Spleen (tissue), 11 donors: ENCODE results near the gene NRG3. TPM values are rescaled to one million over a fixed set of nuclear protein-coding genes. Genes with fewer than 3 reads are reported as not detected.

Source experiments
- DNase-seq: peaks from one replicate; pipeline ENCODE4 v3.0.0-alpha.2; 2020
- H3K27ac ChIP-seq, 8 donors: fragments of 200-600 bp; sonication (generic) in 7 of 8; 1 replicate in 4 of 8; 2 replicates in 4 of 8; pipeline versions ENCODE4 v1.5.0 to v1.8.0; 2016 to 2021; ENCODE audit warnings: inconsistent platforms in 4 of 8, mild to moderate bottlenecking in 4 of 8, moderate library complexity in 1 of 8
- H3K27me3 ChIP-seq, 7 donors: fragments of 200-600 bp; sonication (generic) in 6 of 7; replicated peaks in 1 of 7; 1 replicate in 4 of 7; 2 replicates in 3 of 7; pipeline versions ENCODE4 v1.5.0 to v1.8.0; 2016 to 2021; ENCODE audit warnings: inconsistent platforms in 3 of 7, mild to moderate bottlenecking in 1 of 7
- H3K36me3 ChIP-seq, 6 donors: fragments of 200-600 bp; sonication (generic) in 5 of 6; 1 replicate in 4 of 6; 2 replicates in 2 of 6; pipeline versions ENCODE4 v1.5.0 to v1.8.0; 2016 to 2021; ENCODE audit warnings: inconsistent platforms in 2 of 6
- H3K4me1 ChIP-seq, 6 donors: fragments of 200-600 bp; sonication (generic) in 5 of 6; 1 replicate in 3 of 6; 2 replicates in 3 of 6; pipeline versions ENCODE4 v1.5.0 to v1.8.0; 2016 to 2021; ENCODE audit warnings: inconsistent platforms in 3 of 6
- H3K4me3 ChIP-seq, 8 donors: fragments of 200-600 bp; sonication (generic) in 7 of 8; 1 replicate in 4 of 8; 2 replicates in 4 of 8; pipeline versions ENCODE4 v1.5.0 to v1.8.0; 2016 to 2021; ENCODE audit warnings: inconsistent platforms in 4 of 8, mild to moderate bottlenecking in 4 of 8, moderate library complexity in 2 of 8
- H3K9me3 ChIP-seq, 8 donors: fragments of 200-600 bp; sonication (generic) in 7 of 8; 1 replicate in 4 of 8; 2 replicates in 4 of 8; pipeline versions ENCODE4 v1.5.0 to v1.8.0; 2016 to 2021; ENCODE audit warnings: inconsistent platforms in 4 of 8
- CTCF ChIP-seq, 11 experiments: fragments of 200-600 bp in 7 of 11; fragments of 450-650 bp in 4 of 11; sonication (generic) in 4 of 11; IDR thresholded peaks in 8 of 11; conservative IDR thresholded peaks in 3 of 11; 1 replicate in 7 of 11; 2 replicates in 4 of 11; pipeline versions ENCODE4 v1.4.0 to v1.8.0; 2016 to 2021; ENCODE audit warnings: antibody characterized with exemption in 11 of 11, inconsistent platforms in 4 of 11, mild to moderate bottlenecking in 1 of 11
- POLR2A ChIP-seq, 3 donors: fragments of 450-650 bp; IDR thresholded peaks; one replicate each; pipeline ENCODE4 v1.5.1; 2017; ENCODE audit warnings: antibody characterized with exemption in 3 of 3, mild to moderate bottlenecking in 1 of 3
- POLR2AphosphoS5 ChIP-seq, 3 donors: sonication (generic); formaldehyde crosslinking; IDR thresholded peaks; one replicate each; pipeline ENCODE4 v1.5.1; 2017; ENCODE audit warnings: antibody characterized with exemption in 3 of 3
- WGBS, 5 donors: extraction: QIAGEN DNeasy Blood & Tissue Kit in 3 of 5; methylation state at CpG; one replicate each; pipeline versions ENCODE4 v1.1.5 to v1.1.7; 2013 to 2018; 5-methylcytosine and 5-hydroxymethylcytosine counted together
- intact Hi-C: fragments of 100-400 bp; cut with DNase I; formaldehyde crosslinking; loops from one replicate; pipeline ENCODE4 v1.15.0; 2023; ENCODE audit warnings: low total_unique reads
- polyA plus RNA-seq, 3 donors: library from polyadenylated mRNA; stranded (reverse); fragments of 200-250 nt; gene quantifications; one replicate each; pipeline ENCODE4 v1.2.1, GENCODE V29; 2013
- total RNA-seq, 7 donors: library from RNA; depleted of rRNA in 3 of 7; stranded (reverse); fragments of >200 nt in 3 of 7; fragmentation: NEBNext Ultra II Directional in 4 of 7; extraction: Animal tissue kit (Norgen Biotek cat#: 25700) in 4 of 7; gene quantifications; one replicate each; pipeline versions ENCODE4 v1.1.0 to v1.2.1, GENCODE V29; 2016 to 2021
- donor health status: healthy with polysubstance abuse.
- donor health status: DM: no; HTN: no; CAD: no; lungs with moderate emphysema.
- donor health status: DM: no; HTN: no; CAD: no.
- donor health status: Bipolar disorder and iron deficiency.
- donor health status: healthy.
- donor health status: DM: no; HTN: no; CAD: no.
- donor health status: DM: yes; HTN: yes; CAD: no.

Gene NRG3
- total and polyA plus RNA-seq, 10 donors = 0.10 to 0.22 (median 0.21) TPM; not detected in 7

- no peaks in the 10 kb centered on the region for H3K36me3 ChIP-seq
- H3K9me3 ChIP-seq = peaks cover 0 to 7% (median 0%) of the 10 kb centered on the region in 8 donors
- H3K4me3 ChIP-seq = no peak overlapping the region
- H3K4me1 ChIP-seq = no peaks in the 10 kb centered on the region
- no peaks in the 10 kb centered on the region for H3K27me3 ChIP-seq
- intact Hi-C loops = no loop called here
- 77 to 90% (median 87%) methylated on average over 3 of the region's 3 CpGs for WGBS, 5 donors
- no peak for TF ChIP-seq POLR2A (IDR thresholded peaks at IDR 0.05)
- no peak for TF ChIP-seq CTCF (IDR thresholded peaks at IDR 0.05 in 8 of 11, conservative IDR thresholded peaks at IDR 0.05 in 3 of 11)
- TF ChIP-seq POLR2AphosphoS5 (IDR thresholded peaks at IDR 0.05) = no peak
- DNase-seq = no peak
- H3K27ac ChIP-seq = no peak overlapping the region
Measured at GRCh38 chr10:82847242-82847641, 972.2 kb downstream of the NRG3 start.

GRCh38 chr10:82850191-82850590 is 975.2 kb downstream of the NRG3 start:
- H3K4me1 ChIP-seq = no peaks in the 10 kb centered on the region
- H3K27ac ChIP-seq = no peak overlapping the region
- intact Hi-C loops = no loop called here
- H3K4me3 ChIP-seq = no peak overlapping the region
- TF ChIP-seq POLR2AphosphoS5 (IDR thresholded peaks at IDR 0.05) (no peak), CTCF (IDR thresholded peaks at IDR 0.05 in 8 of 11, conservative IDR thresholded peaks at IDR 0.05 in 3 of 11) (no peak), POLR2A (IDR thresholded peaks at IDR 0.05) (no peak)
- no peak for DNase-seq
- peaks cover 0 to 9% (median 0%) of the 10 kb centered on the region in 8 donors for H3K9me3 ChIP-seq
- no peaks in the 10 kb centered on the region for H3K36me3 ChIP-seq
- WGBS, 5 donors = 67 to 75% (median 70%) methylated on average over 4 of the region's 4 CpGs
- H3K27me3 ChIP-seq = no peaks in the 10 kb centered on the region

- intact Hi-C loops = no loop called here
- Histone ChIP-seq H3K27ac (no peak overlapping the region), H3K4me1 (no peaks in the 10 kb centered on the region), H3K36me3 (no peaks in the 10 kb centered on the region), H3K27me3 (no peaks in the 10 kb centered on the region), H3K4me3 (no peak overlapping the region), H3K9me3 (peaks cover 0 to 3% (median 0%) of the 10 kb centered on the region in 8 donors)
- no peak for TF ChIP-seq POLR2A (IDR thresholded peaks at IDR 0.05)
- no peak for TF ChIP-seq POLR2AphosphoS5 (IDR thresholded peaks at IDR 0.05)
- no peak for TF ChIP-seq CTCF (IDR thresholded peaks at IDR 0.05 in 8 of 11, conservative IDR thresholded peaks at IDR 0.05 in 3 of 11)
- WGBS, 5 donors = 52 to 59% (median 53%) methylated on average over 3 of the region's 3 CpGs
- DNase-seq = no peak
Measured at GRCh38 chr10:82856957-82857613, 982.1 kb downstream of the NRG3 start.

GRCh38 chr10:82861889-82862288 is 986.9 kb downstream of the NRG3 start:
- no peak overlapping the region for H3K27ac ChIP-seq
- intact Hi-C loops = no loop called here
- 84 to 96% (median 87%) methylated on average over 2 of the region's 2 CpGs for WGBS, 5 donors
- TF ChIP-seq CTCF (IDR thresholded peaks at IDR 0.05 in 8 of 11, conservative IDR thresholded peaks at IDR 0.05 in 3 of 11) (no peak), POLR2A (IDR thresholded peaks at IDR 0.05) (no peak), POLR2AphosphoS5 (IDR thresholded peaks at IDR 0.05) (no peak)
- DNase-seq = no peak
- H3K4me1 ChIP-seq = no peaks in the 10 kb centered on the region
- H3K27me3 ChIP-seq = no peaks in the 10 kb centered on the region
- H3K36me3 ChIP-seq = no peaks in the 10 kb centered on the region
- H3K4me3 ChIP-seq = no peak overlapping the region
- no peaks in the 10 kb centered on the region for H3K9me3 ChIP-seq
